MM.1S (cell line): Measurements from ENCODE around the gene FXYD7.

Experiments
- DNase-seq: peaks from one replicate; pipeline ENCODE4 v3.0.0-alpha.2; 2015
- H2AFZ ChIP-seq: fragments of 300-600 bp; sonication (generic); 2 replicates; pipeline ENCODE4 v1.6.0; 2016; ENCODE audit warnings: antibody characterized with exemption, low read length
- H3F3A ChIP-seq: fragments of 300-600 bp; sonication (generic); 2 replicates; pipeline ENCODE4 v1.6.1; 2016; ENCODE audit warnings: mild to moderate bottlenecking, antibody characterized with exemption, low read length, moderate library complexity, mixed read lengths; ENCODE audit not compliant: insufficient read depth
- H3K27ac ChIP-seq: fragments of 300-600 bp; sonication (generic); 2 replicates; pipeline ENCODE4 v1.5.1; 2016; ENCODE audit warnings: mild to moderate bottlenecking, low read length
- H3K27me3 ChIP-seq: fragments of 300-600 bp; sonication (generic); replicated peaks from 2 replicates; pipeline ENCODE4 v1.6.0; 2016; ENCODE audit warnings: low read length; ENCODE audit not compliant: insufficient read depth
- H3K36me3 ChIP-seq: fragments of 300-600 bp; sonication (generic); replicated peaks from 2 replicates; pipeline ENCODE4 v1.6.1; 2016; ENCODE audit warnings: mild to moderate bottlenecking, low read length, mixed read lengths; ENCODE audit not compliant: insufficient read depth
- H3K4me1 ChIP-seq: fragments of 300-600 bp; sonication (generic); 2 replicates; pipeline ENCODE4 v1.6.1; 2016; ENCODE audit warnings: low read length, mixed read lengths
- H3K4me2 ChIP-seq: fragments of 300-600 bp; sonication (generic); 2 replicates; pipeline ENCODE4 v1.6.0; 2016; ENCODE audit warnings: low read depth, low read length
- H3K4me3 ChIP-seq: fragments of 300-600 bp; sonication (generic); 2 replicates; pipeline ENCODE4 v1.5.1; 2016; ENCODE audit warnings: low read length, mixed read lengths
- H3K79me2 ChIP-seq: fragments of 300-600 bp; sonication (generic); 2 replicates; pipeline ENCODE4 v1.6.1; 2016; ENCODE audit warnings: mixed run types, low read length, mixed read lengths
- H3K9ac ChIP-seq: fragments of 300-600 bp; sonication (generic); 2 replicates; pipeline ENCODE4 v1.6.1; 2016; ENCODE audit warnings: low read length, mixed read lengths
- H3K9me2 ChIP-seq: fragments of 300-600 bp; sonication (generic); replicated peaks from 2 replicates; pipeline ENCODE4 v1.6.1; 2016; ENCODE audit warnings: mild to moderate bottlenecking, low read length, mixed read lengths; ENCODE audit not compliant: insufficient read depth
- H3K9me3 ChIP-seq: fragments of 300-600 bp; sonication (generic); replicated peaks from 2 replicates; pipeline ENCODE4 v1.6.1; 2016; ENCODE audit warnings: mild to moderate bottlenecking, low read length, mixed read lengths; ENCODE audit not compliant: insufficient read depth
- H4K20me1 ChIP-seq: fragments of 300-600 bp; sonication (generic); 2 replicates; pipeline ENCODE4 v1.6.1; 2016; ENCODE audit warnings: mild to moderate bottlenecking, low read length, moderate library complexity, mixed read lengths; ENCODE audit not compliant: insufficient read depth
- EZH2 ChIP-seq: fragments of 300-600 bp; sonication (generic); optimal IDR thresholded peaks from 2 replicates; pipeline ENCODE3; 2017; ENCODE audit warnings: low read depth, mild to moderate bottlenecking, antibody characterized with exemption, low read length, mixed read lengths
- EZH2phosphoT487 ChIP-seq: fragments of 300-600 bp; sonication (generic); IDR thresholded peaks from 2 replicates; pipeline ENCODE4 v1.6.1; 2018; ENCODE audit warnings: antibody characterized with exemption, low read length
- TF ChIP-seq, protein P1 (sequence below): fragments of 300-600 bp; sonication (generic); IDR thresholded peaks from 2 replicates; pipeline ENCODE4 v1.5.1; 2016; ENCODE audit warnings: antibody characterized with exemption, low read length, mixed read lengths

Gene FXYD7

DNA sequence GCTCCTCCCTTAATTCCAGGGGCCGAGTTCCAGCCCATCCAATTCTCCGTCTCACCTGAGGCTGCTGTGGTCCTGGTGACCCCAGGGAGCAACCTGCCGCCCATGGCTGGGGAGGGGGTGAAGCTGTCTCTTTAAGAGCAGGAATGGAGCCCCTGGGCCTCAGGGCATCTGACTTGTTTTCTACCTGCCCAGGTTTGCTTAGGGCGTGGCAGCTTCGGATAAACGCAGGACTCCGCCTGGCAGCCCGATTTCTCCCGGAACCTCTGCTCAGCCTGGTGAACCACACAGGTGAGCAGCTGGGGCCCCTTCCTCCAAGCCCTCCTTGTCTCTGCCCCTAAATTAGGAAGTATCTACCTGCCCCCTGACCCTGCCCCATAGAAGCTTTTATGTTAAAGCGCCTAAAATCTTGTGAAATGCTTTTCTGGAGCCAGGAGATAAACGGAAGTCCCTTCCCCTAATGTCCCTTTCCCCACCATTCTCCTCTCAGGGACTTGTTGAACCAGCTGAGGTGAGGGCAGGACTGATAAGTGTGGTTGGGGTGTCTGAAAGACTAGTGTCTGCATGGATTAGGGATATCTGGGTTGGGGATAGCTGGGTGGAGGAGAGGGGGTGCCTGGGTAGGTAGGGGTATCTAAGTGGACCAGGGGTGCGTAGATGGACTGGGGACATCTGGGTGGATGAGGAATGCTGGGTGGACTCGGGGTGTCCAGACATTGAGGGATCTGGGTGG is 26.8 kb upstream of the FXYD7 start:
- peaks cover 71% of the 10 kb centered on the region for H3K27me3 ChIP-seq
- H3K79me2 ChIP-seq = no peaks in the 10 kb centered on the region
- H2AFZ ChIP-seq = no peak overlapping the region
- H3K4me3 ChIP-seq = no peak overlapping the region
- H3K9me3 ChIP-seq = no peaks in the 10 kb centered on the region
- no peak for DNase-seq
- no peak overlapping the region for H3K9ac ChIP-seq
- no peaks in the 10 kb centered on the region for H3K36me3 ChIP-seq
- H3K4me2 ChIP-seq = no peak overlapping the region
- no peaks in the 10 kb centered on the region for H3K4me1 ChIP-seq
- no peaks in the 10 kb centered on the region for H3K9me2 ChIP-seq
- TF ChIP-seq EZH2phosphoT487 = no peak
- TF ChIP-seq, protein P1, sequence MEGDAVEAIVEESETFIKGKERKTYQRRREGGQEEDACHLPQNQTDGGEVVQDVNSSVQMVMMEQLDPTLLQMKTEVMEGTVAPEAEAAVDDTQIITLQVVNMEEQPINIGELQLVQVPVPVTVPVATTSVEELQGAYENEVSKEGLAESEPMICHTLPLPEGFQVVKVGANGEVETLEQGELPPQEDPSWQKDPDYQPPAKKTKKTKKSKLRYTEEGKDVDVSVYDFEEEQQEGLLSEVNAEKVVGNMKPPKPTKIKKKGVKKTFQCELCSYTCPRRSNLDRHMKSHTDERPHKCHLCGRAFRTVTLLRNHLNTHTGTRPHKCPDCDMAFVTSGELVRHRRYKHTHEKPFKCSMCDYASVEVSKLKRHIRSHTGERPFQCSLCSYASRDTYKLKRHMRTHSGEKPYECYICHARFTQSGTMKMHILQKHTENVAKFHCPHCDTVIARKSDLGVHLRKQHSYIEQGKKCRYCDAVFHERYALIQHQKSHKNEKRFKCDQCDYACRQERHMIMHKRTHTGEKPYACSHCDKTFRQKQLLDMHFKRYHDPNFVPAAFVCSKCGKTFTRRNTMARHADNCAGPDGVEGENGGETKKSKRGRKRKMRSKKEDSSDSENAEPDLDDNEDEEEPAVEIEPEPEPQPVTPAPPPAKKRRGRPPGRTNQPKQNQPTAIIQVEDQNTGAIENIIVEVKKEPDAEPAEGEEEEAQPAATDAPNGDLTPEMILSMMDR = no peak
- no peak for TF ChIP-seq EZH2
- no peaks in the 10 kb centered on the region for H3F3A ChIP-seq
- H3K27ac ChIP-seq = no peak overlapping the region
- no peaks in the 10 kb centered on the region for H4K20me1 ChIP-seq

DNA sequence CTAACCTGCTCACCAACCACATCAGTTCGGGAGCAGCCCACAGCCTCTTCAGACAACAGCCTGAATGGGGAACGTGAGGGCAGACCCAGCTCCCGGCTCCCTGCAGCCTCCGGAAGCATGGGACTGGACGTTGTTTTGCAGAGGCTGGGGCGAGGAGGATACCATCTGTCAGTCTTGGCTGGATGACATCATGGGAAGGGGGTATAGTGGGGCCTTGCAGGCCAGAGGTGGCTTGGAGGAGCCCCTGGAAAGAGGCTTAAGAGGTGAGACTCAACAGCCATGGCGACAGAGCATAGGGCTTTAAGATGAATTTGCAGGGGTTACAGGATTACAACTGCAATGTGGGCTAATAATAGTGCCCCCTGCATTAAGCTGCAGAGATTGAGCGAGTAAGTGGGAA is 25.9 kb upstream of the FXYD7 start:
- Histone ChIP-seq H3F3A (no peaks in the 10 kb centered on the region), H3K27me3 (peaks cover 73% of the 10 kb centered on the region), H3K79me2 (no peaks in the 10 kb centered on the region), H3K9ac (no peak overlapping the region), H3K9me2 (no peaks in the 10 kb centered on the region), H3K27ac (no peak overlapping the region), H3K4me2 (no peak overlapping the region), H3K4me1 (no peaks in the 10 kb centered on the region), H3K4me3 (no peak overlapping the region), H2AFZ (no peak overlapping the region), H4K20me1 (no peaks in the 10 kb centered on the region), H3K36me3 (no peaks in the 10 kb centered on the region), H3K9me3 (no peaks in the 10 kb centered on the region)
- TF ChIP-seq EZH2 = no peak
- TF ChIP-seq, protein P1 = no peak
- no peak for TF ChIP-seq EZH2phosphoT487
- no peak for DNase-seq

DNA sequence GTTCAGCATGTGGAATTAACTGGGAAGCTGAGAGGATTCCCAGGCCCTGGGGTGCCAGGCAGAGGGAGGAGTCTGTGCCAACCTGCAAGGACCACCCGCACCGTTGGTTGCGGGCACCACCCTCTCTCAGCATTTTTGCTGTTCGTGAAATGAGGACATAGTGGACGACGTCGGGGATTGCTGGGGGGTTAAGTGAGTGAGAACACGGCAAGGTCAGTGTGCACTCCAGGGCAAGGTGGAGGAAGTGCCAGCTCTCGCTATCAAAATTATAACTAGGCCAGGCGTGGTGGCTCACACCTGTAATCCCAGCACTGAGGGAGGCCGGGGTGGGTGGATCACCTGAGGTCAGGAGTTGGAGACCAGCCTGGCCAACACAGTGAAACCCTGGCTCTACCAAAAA is 25.3 kb upstream of the FXYD7 start:
- DNase-seq = no peak
- Histone ChIP-seq H3F3A (no peaks in the 10 kb centered on the region), H3K79me2 (no peaks in the 10 kb centered on the region)

More for the DNA sequence above, 25.3 kb upstream of the FXYD7 start:
- no peak overlapping the region for H3K27ac ChIP-seq
- H3K9me2 ChIP-seq = no peaks in the 10 kb centered on the region
- H3K4me3 ChIP-seq = no peak overlapping the region
- no peak overlapping the region for H3K9ac ChIP-seq
- TF ChIP-seq, protein P1 = no peak
- TF ChIP-seq EZH2 (no peak), EZH2phosphoT487 (no peak)
- H3K4me1 ChIP-seq = no peaks in the 10 kb centered on the region
- peaks cover 73% of the 10 kb centered on the region for H3K27me3 ChIP-seq
- H4K20me1 ChIP-seq = no peaks in the 10 kb centered on the region
- H2AFZ ChIP-seq = no peak overlapping the region
- no peaks in the 10 kb centered on the region for H3K36me3 ChIP-seq
- no peaks in the 10 kb centered on the region for H3K9me3 ChIP-seq
- no peak overlapping the region for H3K4me2 ChIP-seq
